Mesothelial cell of epicardium (in vitro differentiated cells): ENCODE data around the gene MEAK7. TPM values are rescaled to one million over a fixed set of nuclear protein-coding genes. Genes with fewer than 3 reads are reported as not detected.

ENCODE experiments used
- DNase-seq, 2 experiments: peaks; one replicate each; pipeline ENCODE4 v3.0.0; 2021; ENCODE audit warnings: low spot score in 2 of 2; ENCODE audit not compliant: unreplicated experiment in 2 of 2
- H3K27ac Mint-ChIP-seq: 2 replicates; pipeline ENCODE4 v1.8.0; 2021; ENCODE audit warnings: mixed read lengths
- H3K27me3 Mint-ChIP-seq: 2 replicates; pipeline ENCODE4 v1.8.0; 2021; ENCODE audit warnings: low read depth, mixed read lengths
- H3K36me3 Mint-ChIP-seq: 2 replicates; pipeline ENCODE4 v1.8.0; 2021; ENCODE audit warnings: mixed read lengths
- H3K4me1 Mint-ChIP-seq: 2 replicates; pipeline ENCODE4 v1.8.0; 2021; ENCODE audit warnings: mixed read lengths
- H3K4me3 Mint-ChIP-seq: 2 replicates; pipeline ENCODE4 v1.8.0; 2021; ENCODE audit warnings: mild to moderate bottlenecking, moderate library complexity, mixed read lengths
- H3K9me3 Mint-ChIP-seq: 2 replicates; pipeline ENCODE4 v1.8.0; 2021; ENCODE audit warnings: mixed read lengths
- CTCF ChIP-seq: fragments of 200-600 bp; sonication (generic); IDR thresholded peaks from one replicate; pipeline ENCODE4 v1.5.0; 2021; ENCODE audit warnings: antibody characterized with exemption; ENCODE audit not compliant: unreplicated experiment
- total RNA-seq: library from RNA; stranded (reverse); gene quantifications from 3 replicates; pipeline ENCODE4 v1.2.1, GENCODE V29; 2021

Gene MEAK7
- total RNA-seq, 1 donor from 2014 or later: 42.7 TPM

- H3K4me1 Mint-ChIP-seq: peaks cover 46% of the 10 kb centered on the region
- no peaks in the 10 kb centered on the region for H3K27me3 Mint-ChIP-seq
- peak overlapping the region; percentile 98 for H3K27ac Mint-ChIP-seq
- H3K9me3 Mint-ChIP-seq: no peaks in the 10 kb centered on the region
- H3K4me3 Mint-ChIP-seq: no peak overlapping the region
- TF ChIP-seq CTCF: no peak
- H3K36me3 Mint-ChIP-seq: no peaks in the 10 kb centered on the region
- DNase-seq: no peak
Measured at GRCh38 chr16:84535851-84536250, 31.4 kb upstream of the MEAK7 start.

- no peak for DNase-seq
- no peak for TF ChIP-seq CTCF
- no peak overlapping the region for H3K4me3 Mint-ChIP-seq
- peak overlapping the region; percentile 98 for H3K27ac Mint-ChIP-seq
- H3K9me3 Mint-ChIP-seq: no peaks in the 10 kb centered on the region
- H3K27me3 Mint-ChIP-seq: no peaks in the 10 kb centered on the region
- no peaks in the 10 kb centered on the region for H3K36me3 Mint-ChIP-seq
- peaks cover 46% of the 10 kb centered on the region for H3K4me1 Mint-ChIP-seq
Measured at GRCh38 chr16:84535408-84535807, 30.9 kb upstream of the MEAK7 start.

- Mint-ChIP-seq H3K9me3 (no peaks in the 10 kb centered on the region), H3K27ac (no peak overlapping the region), H3K4me1 (peaks cover 46% of the 10 kb centered on the region), H3K36me3 (no peaks in the 10 kb centered on the region), H3K4me3 (no peak overlapping the region), H3K27me3 (no peaks in the 10 kb centered on the region)
- no peak for TF ChIP-seq CTCF
- DNase-seq: no peak
Measured at GRCh38 chr16:84534815-84535214, 30.4 kb upstream of the MEAK7 start.

GRCh38 chr16:84532855-84533486 lies 28.5 kb upstream of the MEAK7 start:
- Mint-ChIP-seq H3K4me3 (no peak overlapping the region), H3K4me1 (peaks cover 44% of the 10 kb centered on the region), H3K9me3 (peaks cover 4% of the 10 kb centered on the region), H3K36me3 (peaks cover 2% of the 10 kb centered on the region), H3K27me3 (no peaks in the 10 kb centered on the region), H3K27ac (peak overlapping the region; percentile 96)
- TF ChIP-seq CTCF: no peak
- no peak for DNase-seq

- no peak for TF ChIP-seq CTCF
- Mint-ChIP-seq H3K9me3 (peaks cover 4% of the 10 kb centered on the region), H3K4me3 (no peak overlapping the region), H3K36me3 (peaks cover 2% of the 10 kb centered on the region), H3K4me1 (peaks cover 41% of the 10 kb centered on the region), H3K27me3 (no peaks in the 10 kb centered on the region), H3K27ac (peak overlapping the region; percentile 96)
- DNase-seq: no peak
Measured at GRCh38 chr16:84532291-84532724, 27.8 kb upstream of the MEAK7 start.

- H3K4me3 Mint-ChIP-seq: no peak overlapping the region
- H3K27ac Mint-ChIP-seq: peak overlapping the region; percentile 96
- H3K27me3 Mint-ChIP-seq: no peaks in the 10 kb centered on the region
- no peak for TF ChIP-seq CTCF
- H3K9me3 Mint-ChIP-seq: peaks cover 4% of the 10 kb centered on the region
- peaks cover 42% of the 10 kb centered on the region for H3K4me1 Mint-ChIP-seq
- no peak for DNase-seq
- peaks cover 2% of the 10 kb centered on the region for H3K36me3 Mint-ChIP-seq
Measured at GRCh38 chr16:84531671-84532111, 27.2 kb upstream of the MEAK7 start.
